OCI-LY3 (cell line): ENCODE measurements around the gene ANKRD33B.

Experiments
- CTCF ChIP-seq: fragments of 200-600, 300-600 bp; sonication (generic); IDR thresholded peaks from 2 replicates; pipeline ENCODE4 v1.5.1; 2014; ENCODE audit warnings: antibody characterized with exemption, low read length, low read depth
- EZH2phosphoT487 ChIP-seq: fragments of 200-600 bp; shearing (Covaris generic); IDR thresholded peaks from 2 replicates; pipeline ENCODE4 v1.6.1; 2018; ENCODE audit warnings: antibody characterized with exemption, mixed run types, low read depth

GRCh38 chr5:10556893-10557746 lies 6.8 kb upstream of the ANKRD33B start:
- TF ChIP-seq CTCF (no peak), EZH2phosphoT487 (no peak)
